Activated CD4-positive, alpha-beta memory T cell treated with anti-CD3 and anti-CD28 coated beads for 36 hours (primary cell): ENCODE measurements around the gene ZSWIM8. TPM values are rescaled to one million over a fixed set of nuclear protein-coding genes. Genes with fewer than 3 reads are reported as not detected.

Experiments used
- CTCF ChIA-PET: fragments of 350-600 bp; sonication (Branson Sonifier 250); formaldehyde crosslinking; loops from one replicate; lab custom pipeline; 2021; ENCODE audit warnings: antibody characterized with exemption, inconsistent platforms; lab: Charles Lee
- POLR2A ChIA-PET: fragments of 350-600 bp; sonication (Branson Sonifier 250); formaldehyde crosslinking; loops from one replicate; lab custom pipeline; 2021; ENCODE audit warnings: antibody characterized with exemption; lab: Charles Lee
- DNase-seq: peaks from one replicate; pipeline ENCODE4 v3.0.0-alpha.2; 2020
- H3K27ac Mint-ChIP-seq: one replicate; pipeline ENCODE4 v1.8.0; 2021; ENCODE audit warnings: mixed read lengths
- H3K27me3 Mint-ChIP-seq: one replicate; pipeline ENCODE4 v1.8.0; 2021; ENCODE audit warnings: mixed read lengths
- H3K36me3 Mint-ChIP-seq: one replicate; pipeline ENCODE4 v1.8.0; 2021; ENCODE audit warnings: mixed read lengths
- H3K4me1 Mint-ChIP-seq: one replicate; pipeline ENCODE4 v1.8.0; 2021; ENCODE audit warnings: low read depth, mixed read lengths
- H3K4me3 Mint-ChIP-seq: one replicate; pipeline ENCODE4 v1.8.0; 2021; ENCODE audit warnings: mild to moderate bottlenecking, mixed read lengths
- H3K9me3 Mint-ChIP-seq: one replicate; pipeline ENCODE4 v1.8.0; 2021; ENCODE audit warnings: mixed read lengths
- intact Hi-C: fragments of 100-400 bp; cut with micrococcal nuclease; formaldehyde crosslinking; loops from one replicate; pipeline ENCODE4 v1.15.1; 2023
- total RNA-seq, 2 experiments: library from RNA; stranded (reverse); gene quantifications; one replicate each; pipeline ENCODE4 v1.2.3, GENCODE V29; 2021

The ZSWIM8 gene
- total RNA-seq, 2 experiments from 2014 or later, result 45.1 to 46.2 TPM

GRCh38 chr10:73836427-73836980, 51.1 kb downstream of the ZSWIM8 start:
- Mint-ChIP-seq H3K27me3 (no peaks in the 10 kb centered on the region), H3K36me3 (no peaks in the 10 kb centered on the region), H3K4me1 (no peaks in the 10 kb centered on the region), H3K4me3 (no peak overlapping the region), H3K9me3 (no peaks in the 10 kb centered on the region), H3K27ac (no peak overlapping the region)
- DNase-seq, result no peak
- ChIA-PET CTCF (interaction anchor here (0.6 kb wide), 1 partner anchor 13 kb away, joined by 3 read pairs; no protein-coding TSS in a partner anchor), POLR2A (no interaction called here)
- intact Hi-C loops, result no loop called here

DNA sequence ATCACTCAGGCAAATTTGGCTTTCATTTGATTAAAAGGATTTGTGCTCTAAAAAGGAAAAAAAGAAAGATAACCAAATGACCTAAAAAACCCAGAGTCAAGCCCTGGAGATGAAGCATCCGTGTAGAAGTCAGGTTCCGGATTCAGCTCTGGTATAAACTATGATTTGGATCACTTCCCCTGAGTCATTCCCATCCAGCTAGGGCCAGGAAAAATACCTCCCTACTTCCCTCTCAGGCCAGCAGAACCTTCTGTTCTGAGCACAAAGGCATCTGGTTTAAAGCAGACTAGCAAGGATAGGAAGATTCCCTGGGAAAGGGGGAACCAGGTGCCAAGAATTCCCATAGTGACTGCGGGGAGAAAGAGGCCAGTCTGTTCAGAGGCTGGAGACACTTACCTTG, 51.7 kb downstream of the ZSWIM8 start:
- Mint-ChIP-seq H3K4me1 (no peaks in the 10 kb centered on the region), H3K27me3 (no peaks in the 10 kb centered on the region), H3K9me3 (no peaks in the 10 kb centered on the region), H3K36me3 (no peaks in the 10 kb centered on the region), H3K4me3 (no peak overlapping the region), H3K27ac (no peak overlapping the region)
- intact Hi-C loops, result no loop called here
- CTCF ChIA-PET, result no interaction called here
- POLR2A ChIA-PET, result no interaction called here
- DNase-seq, result no peak

- H3K4me1 Mint-ChIP-seq, result no peaks in the 10 kb centered on the region
- H3K4me3 Mint-ChIP-seq, result no peak overlapping the region
- no peaks in the 10 kb centered on the region for H3K9me3 Mint-ChIP-seq
- POLR2A ChIA-PET, result no interaction called here
- peaks cover 5% of the 10 kb centered on the region for H3K36me3 Mint-ChIP-seq
- CTCF ChIA-PET, result no interaction called here
- no peak for DNase-seq
- H3K27ac Mint-ChIP-seq, result no peak overlapping the region
- no peaks in the 10 kb centered on the region for H3K27me3 Mint-ChIP-seq
- intact Hi-C loops, result no loop called here
These were observed 52.7 kb downstream of the ZSWIM8 start for GRCh38 chr10:73838008-73838567.

DNA sequence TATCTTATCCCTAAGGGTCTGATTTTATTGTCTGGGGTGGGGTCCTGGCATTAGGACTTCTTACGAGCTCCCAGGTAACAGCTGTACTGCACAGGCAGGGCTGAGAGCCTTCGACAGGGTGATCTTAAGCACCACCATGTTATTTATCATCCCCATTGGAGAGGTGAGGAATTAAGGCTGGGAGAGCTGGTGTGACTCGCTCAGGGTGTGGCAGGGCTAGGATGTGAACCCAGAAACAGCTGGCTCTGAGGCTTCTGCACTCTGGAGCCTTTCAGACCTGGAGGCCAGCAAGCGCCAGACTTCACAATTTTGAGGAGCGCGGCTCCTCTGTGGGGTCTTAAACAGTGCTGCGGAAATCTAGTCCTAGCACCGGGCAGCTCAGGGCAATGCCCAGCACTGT, 53.4 kb downstream of the ZSWIM8 start:
- H3K27ac Mint-ChIP-seq, result no peak overlapping the region
- H3K27me3 Mint-ChIP-seq, result no peaks in the 10 kb centered on the region
- CTCF ChIA-PET, result interaction anchor here (0.9 kb wide), 1 partner anchor 41 kb away, joined by 4 read pairs; no protein-coding TSS in a partner anchor
- no peak for DNase-seq
- H3K4me1 Mint-ChIP-seq, result no peaks in the 10 kb centered on the region
- no peaks in the 10 kb centered on the region for H3K9me3 Mint-ChIP-seq
- POLR2A ChIA-PET, result no interaction called here
- intact Hi-C loops, result no loop called here
- H3K4me3 Mint-ChIP-seq, result no peak overlapping the region
- H3K36me3 Mint-ChIP-seq, result peaks cover 11% of the 10 kb centered on the region

- H3K27me3 Mint-ChIP-seq, result no peaks in the 10 kb centered on the region
- POLR2A ChIA-PET, result no interaction called here
- intact Hi-C loops, result no loop called here
- no peak overlapping the region for H3K4me3 Mint-ChIP-seq
- CTCF ChIA-PET, result interaction anchor here (0.9 to 2.2 kb wide), 4 partner anchors 9 to 47 kb away, joined by 4 to 14 read pairs (median 4); no protein-coding TSS in a partner anchor
- H3K4me1 Mint-ChIP-seq, result no peaks in the 10 kb centered on the region
- no peak for DNase-seq
- peaks cover 11% of the 10 kb centered on the region for H3K36me3 Mint-ChIP-seq
- no peaks in the 10 kb centered on the region for H3K9me3 Mint-ChIP-seq
- no peak overlapping the region for H3K27ac Mint-ChIP-seq
These were observed 54.0 kb downstream of the ZSWIM8 start for GRCh38 chr10:73839276-73839966.

GRCh38 chr10:73840056-73840402, 54.6 kb downstream of the ZSWIM8 start:
- Mint-ChIP-seq H3K4me3 (no peak overlapping the region), H3K4me1 (no peaks in the 10 kb centered on the region), H3K9me3 (no peaks in the 10 kb centered on the region), H3K27me3 (no peaks in the 10 kb centered on the region), H3K36me3 (peaks cover 11% of the 10 kb centered on the region), H3K27ac (no peak overlapping the region)
- ChIA-PET CTCF (interaction anchor here (1.5 to 2.2 kb wide), 3 partner anchors 9 to 46 kb away, joined by 4 to 14 read pairs (median 5); no protein-coding TSS in a partner anchor), POLR2A (no interaction called here)
- intact Hi-C loops, result no loop called here
- DNase-seq, result no peak

- no peak for DNase-seq
- H3K27me3 Mint-ChIP-seq, result no peaks in the 10 kb centered on the region
- ChIA-PET CTCF (interaction anchor here (1.5 to 2.2 kb wide), 3 partner anchors 8 to 46 kb away, joined by 4 to 14 read pairs (median 5); no protein-coding TSS in a partner anchor), POLR2A (no interaction called here)
- H3K36me3 Mint-ChIP-seq, result peaks cover 11% of the 10 kb centered on the region
- no peak overlapping the region for H3K27ac Mint-ChIP-seq
- no peaks in the 10 kb centered on the region for H3K4me1 Mint-ChIP-seq
- no peaks in the 10 kb centered on the region for H3K9me3 Mint-ChIP-seq
- no peak overlapping the region for H3K4me3 Mint-ChIP-seq
- intact Hi-C loops, result no loop called here
These were observed 55.1 kb downstream of the ZSWIM8 start for GRCh38 chr10:73840403-73841060.

DNA sequence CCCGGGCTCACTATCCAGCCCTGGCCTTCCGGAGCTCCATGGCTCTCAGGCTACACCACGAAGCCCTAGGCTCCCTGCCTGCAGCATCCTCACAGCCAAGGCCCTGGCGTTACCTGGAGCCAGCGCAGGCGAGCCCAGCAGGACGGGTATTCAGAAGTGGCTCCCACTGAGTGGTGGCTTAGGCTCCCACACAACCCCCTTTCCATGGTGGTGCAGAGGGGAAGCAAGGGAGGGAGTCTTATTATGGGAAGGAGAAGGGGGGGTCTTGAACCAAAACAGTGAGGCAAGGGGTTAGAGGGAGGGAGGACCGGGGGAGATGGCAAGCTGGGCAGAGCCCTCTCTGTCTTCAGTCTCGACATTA, 55.6 kb downstream of the ZSWIM8 start:
- intact Hi-C loops, result no loop called here

GRCh38 chr10:73841526-73842285, 56.3 kb downstream of the ZSWIM8 start:
- no peak overlapping the region for H3K27ac Mint-ChIP-seq
- peaks cover 16% of the 10 kb centered on the region for H3K36me3 Mint-ChIP-seq
- CTCF ChIA-PET, result interaction anchor here (1.0 to 2.2 kb wide), 2 partner anchors 38 to 115 kb away, joined by 3 to 14 read pairs; no protein-coding TSS in a partner anchor
- intact Hi-C loops, result no loop called here
- H3K4me3 Mint-ChIP-seq, result no peak overlapping the region
- DNase-seq, result no peak
- H3K27me3 Mint-ChIP-seq, result no peaks in the 10 kb centered on the region
- H3K4me1 Mint-ChIP-seq, result no peaks in the 10 kb centered on the region
- no peaks in the 10 kb centered on the region for H3K9me3 Mint-ChIP-seq
- POLR2A ChIA-PET, result no interaction called here

More for the DNA sequence above, 55.6 kb downstream of the ZSWIM8 start:
- ChIA-PET POLR2A (no interaction called here), CTCF (interaction anchor here (1.0 to 2.2 kb wide), 2 partner anchors 39 to 116 kb away, joined by 3 to 14 read pairs; no protein-coding TSS in a partner anchor)
- Mint-ChIP-seq H3K27ac (no peak overlapping the region), H3K27me3 (no peaks in the 10 kb centered on the region), H3K36me3 (peaks cover 14% of the 10 kb centered on the region), H3K4me1 (no peaks in the 10 kb centered on the region), H3K9me3 (no peaks in the 10 kb centered on the region), H3K4me3 (no peak overlapping the region)
- DNase-seq, result no peak

DNA sequence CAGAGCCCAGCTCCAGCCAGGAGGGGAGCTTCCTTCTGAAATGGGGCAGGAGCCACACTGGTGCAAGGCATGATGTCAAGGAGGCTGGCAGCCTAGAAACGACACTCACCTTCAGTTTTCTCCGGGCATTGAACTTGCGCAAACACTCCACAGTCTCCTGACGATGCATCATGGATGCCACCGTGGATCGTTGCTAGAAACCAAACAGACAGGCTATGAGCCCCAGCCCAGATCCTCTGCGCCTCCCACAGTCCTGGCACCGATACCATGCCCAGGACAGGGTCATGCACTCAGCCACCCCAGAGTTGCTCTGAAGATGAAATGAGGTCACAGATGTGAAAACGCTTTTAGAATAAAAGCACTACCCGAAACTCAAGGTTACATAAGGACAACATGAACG, 56.9 kb downstream of the ZSWIM8 start:
- no peaks in the 10 kb centered on the region for H3K9me3 Mint-ChIP-seq
- POLR2A ChIA-PET, result no interaction called here
- intact Hi-C loops, result no loop called here

GRCh38 chr10:73843261-73843660, 57.9 kb downstream of the ZSWIM8 start:
- H3K9me3 Mint-ChIP-seq, result no peaks in the 10 kb centered on the region
- no peak overlapping the region for H3K27ac Mint-ChIP-seq
- no peaks in the 10 kb centered on the region for H3K4me1 Mint-ChIP-seq
- no peak for DNase-seq
- ChIA-PET CTCF (interaction anchor here (11.8 kb wide), 1 partner anchor 37 kb away, joined by 486 read pairs; the partner anchor contains the start of gene CAMK2G), POLR2A (no interaction called here)
- H3K4me3 Mint-ChIP-seq, result no peak overlapping the region
- intact Hi-C loops, result no loop called here
- H3K27me3 Mint-ChIP-seq, result no peaks in the 10 kb centered on the region
- peaks cover 23% of the 10 kb centered on the region for H3K36me3 Mint-ChIP-seq

More for the DNA sequence above, 56.9 kb downstream of the ZSWIM8 start:
- Mint-ChIP-seq H3K27me3 (no peaks in the 10 kb centered on the region), H3K4me3 (no peak overlapping the region), H3K4me1 (no peaks in the 10 kb centered on the region), H3K27ac (no peak overlapping the region), H3K36me3 (peaks cover 23% of the 10 kb centered on the region)
- no peak for DNase-seq
- CTCF ChIA-PET, result interaction anchor here (1.0 kb wide), 1 partner anchor 114 kb away, joined by 3 read pairs; no protein-coding TSS in a partner anchor
